Ecto neural progenitor cell (in vitro differentiated cells): ENCODE data around the gene SACM1L.
A peak's percentile ranks its signal among the peaks of the same experiment; 100 is the strongest.

ENCODE experiments used
- DNase-seq: peaks from one replicate; pipeline ENCODE4 v3.0.0-alpha.2; 2018; ENCODE audit warnings: low spot score

The SACM1L gene

GRCh38 chr3:45786801-45787495 lies 97.8 kb downstream of the SACM1L start:
- peak; percentile 16 for DNase-seq

GRCh38 chr3:45787551-45787950 lies 98.4 kb downstream of the SACM1L start:
- DNase-seq: peak; percentile 30

- no peak for DNase-seq
Observed at GRCh38 chr3:45789235-45789812, 100.1 kb downstream of the SACM1L start.

- DNase-seq: no peak
Observed at GRCh38 chr3:45790596-45790995, 101.4 kb downstream of the SACM1L start.

GRCh38 chr3:45792036-45792435 lies 102.8 kb downstream of the SACM1L start:
- no peak for DNase-seq

- DNase-seq: no peak
Observed at GRCh38 chr3:45792516-45793172, 103.4 kb downstream of the SACM1L start.

- peak; percentile 10 for DNase-seq
Observed at GRCh38 chr3:45793482-45794176, 104.4 kb downstream of the SACM1L start.

GRCh38 chr3:45794177-45794560 lies 105.0 kb downstream of the SACM1L start:
- no peak for DNase-seq

GRCh38 chr3:45794660-45795059 lies 105.5 kb downstream of the SACM1L start:
- DNase-seq: no peak
